Measurements from ENCODE around the gene SMOC2.
"Not testable (repeated sequence)": the region's sequence is repeated elsewhere in the genome, so short reads cannot be mapped to it uniquely, and the experiment has no call there.

SMOC2 gene

GRCh38 chr6:168573276-168573835, 132.4 kb downstream of the SMOC2 start:
- not testable (repeated sequence) for H3K4me1 ChIP-seq (ENCODE audit: control insufficient read depth, insufficient read depth, low read length); DNase-seq (ENCODE audit: low read depth, low spot score); H3K27me3 ChIP-seq (ENCODE audit: control insufficient read depth, insufficient read depth, low read length); H3K27ac ChIP-seq (ENCODE audit: low read length); H3K9me3 ChIP-seq (ENCODE audit: control insufficient read depth, insufficient read depth, low read length); H3K36me3 ChIP-seq (ENCODE audit: control insufficient read depth, insufficient read depth, low read length); H3K4me3 ChIP-seq (ENCODE audit: low read length)
- no CpG with 5 or more reads among the region's 28 CpGs for WGBS (ENCODE audit: insufficient coverage, insufficient read length)

DNA sequence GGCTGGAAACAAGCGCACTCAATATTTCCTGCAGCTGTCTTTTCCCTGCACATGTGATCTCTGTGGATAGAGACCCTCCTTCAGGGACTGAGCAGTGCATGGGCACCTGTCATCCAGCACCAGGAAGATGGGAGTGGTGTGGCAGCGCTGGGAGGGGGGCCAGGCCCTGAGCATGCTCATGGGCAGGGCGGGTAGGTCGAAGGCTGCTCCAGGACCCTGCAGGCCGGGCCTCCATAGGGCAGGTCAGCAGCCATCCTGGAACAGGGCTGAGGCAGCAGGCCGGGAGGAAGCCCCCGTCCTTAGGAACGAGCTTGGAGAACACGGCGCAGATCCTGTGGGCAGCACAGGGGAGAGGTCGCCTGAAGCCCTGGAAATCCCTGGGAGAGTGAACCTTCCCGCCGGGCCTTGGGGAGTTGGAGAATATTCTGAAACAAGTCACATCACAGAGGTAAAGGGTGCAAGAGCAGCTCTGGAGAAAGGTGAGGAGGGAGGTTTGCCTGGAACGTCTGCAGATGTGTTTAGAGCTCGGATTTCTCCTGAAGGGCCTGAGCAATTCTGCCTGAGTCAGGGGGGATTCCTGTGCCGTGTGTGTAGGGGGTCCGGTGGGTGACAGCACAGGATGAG, 133.2 kb downstream of the SMOC2 start:
- H3K4me3 ChIP-seq (ENCODE audit: low read length), result no peak overlapping the region
- no CpG with 5 or more reads among the region's 17 CpGs for WGBS (ENCODE audit: insufficient coverage, insufficient read length)
- H3K27ac ChIP-seq (ENCODE audit: low read length), result no peak overlapping the region
- no peak for DNase-seq (ENCODE audit: low read depth, low spot score)
- H3K4me1 ChIP-seq (ENCODE audit: control insufficient read depth, insufficient read depth, low read length), result no peaks in the 10 kb centered on the region; the same call in 1 of the 2 replicates
- H3K36me3 ChIP-seq (ENCODE audit: control insufficient read depth, insufficient read depth, low read length), result no peaks in the 10 kb centered on the region
- H3K27me3 ChIP-seq (ENCODE audit: control insufficient read depth, insufficient read depth, low read length), result no peaks in the 10 kb centered on the region
- H3K9me3 ChIP-seq (ENCODE audit: control insufficient read depth, insufficient read depth, low read length), result no peaks in the 10 kb centered on the region

DNA sequence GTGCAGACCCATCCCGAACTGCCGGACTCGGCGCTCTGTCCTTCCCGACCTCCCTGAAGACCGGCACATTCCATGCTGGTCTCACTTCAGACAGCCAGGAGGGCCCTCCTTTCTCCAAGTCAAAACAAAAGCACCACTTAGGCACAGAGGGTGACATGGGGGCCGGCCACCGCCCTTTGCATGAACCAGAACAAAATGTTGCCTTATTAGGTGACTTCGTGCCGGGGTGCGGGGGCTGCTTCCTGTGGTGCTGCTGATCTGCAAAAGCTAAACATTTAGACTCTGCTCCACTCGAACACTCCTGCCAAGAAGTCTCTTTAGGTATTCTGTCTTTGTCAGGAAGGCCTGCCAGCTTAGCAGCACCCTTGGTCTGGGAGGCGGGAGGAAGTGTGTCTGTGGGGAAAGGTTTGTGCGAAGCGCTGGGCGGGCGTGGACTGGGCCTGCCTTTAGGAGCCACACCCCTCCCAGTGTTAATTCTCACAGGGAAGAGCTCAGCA, 133.8 kb downstream of the SMOC2 start:
- H3K9me3 ChIP-seq (ENCODE audit: control insufficient read depth, insufficient read depth, low read length), result no peaks in the 10 kb centered on the region
- no peak for DNase-seq (ENCODE audit: low read depth, low spot score)

DNA sequence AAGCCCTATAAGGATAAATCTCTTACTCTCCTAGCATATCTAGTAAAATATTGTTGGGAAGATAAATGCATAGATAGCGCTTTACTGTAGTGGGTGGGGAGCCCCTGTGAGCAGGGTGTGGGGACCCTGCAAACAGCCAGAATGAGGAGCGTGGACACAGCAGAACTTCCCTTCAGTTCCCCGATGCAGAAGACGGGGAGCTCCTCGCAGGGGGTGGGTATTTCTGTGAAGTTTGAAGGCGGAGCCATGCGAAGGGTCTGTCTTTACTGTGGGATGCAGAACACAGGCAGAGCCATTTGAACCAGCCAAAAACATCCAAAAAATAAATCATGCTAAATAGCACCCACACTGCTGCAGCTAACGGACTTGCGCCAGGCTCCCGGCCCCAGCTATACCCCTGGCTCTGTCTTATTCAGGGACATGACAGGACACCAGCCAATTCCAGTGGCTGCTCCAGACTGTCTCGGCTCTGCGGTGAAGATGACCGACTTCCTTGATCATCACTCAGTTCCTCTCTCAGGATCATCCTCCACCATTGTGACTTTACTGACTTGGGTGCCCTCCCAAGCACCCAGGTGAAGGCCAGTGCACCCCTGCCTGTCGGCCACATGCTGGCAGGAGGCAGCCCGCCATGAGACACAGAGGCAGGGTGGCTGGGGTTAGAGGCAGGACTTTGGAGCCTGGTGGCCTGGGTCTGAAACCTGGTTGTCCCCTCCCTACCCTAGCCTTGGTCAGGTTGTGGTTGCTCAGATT, 134.5 kb downstream of the SMOC2 start:
- Histone ChIP-seq H3K27me3 (ENCODE audit: control insufficient read depth, insufficient read depth, low read length) (no peaks in the 10 kb centered on the region), H3K4me1 (ENCODE audit: control insufficient read depth, insufficient read depth, low read length) (no peaks in the 10 kb centered on the region; the same call in 1 of the 2 replicates), H3K4me3 (ENCODE audit: low read length) (no peak overlapping the region), H3K9me3 (ENCODE audit: control insufficient read depth, insufficient read depth, low read length) (no peaks in the 10 kb centered on the region), H3K27ac (ENCODE audit: low read length) (no peak overlapping the region), H3K36me3 (ENCODE audit: control insufficient read depth, insufficient read depth, low read length) (no peaks in the 10 kb centered on the region)
- WGBS (ENCODE audit: insufficient coverage, insufficient read length), result no CpG with 5 or more reads among the region's 15 CpGs
- no peak for DNase-seq (ENCODE audit: low read depth, low spot score)

More for the DNA sequence above, 133.8 kb downstream of the SMOC2 start:
- H3K4me3 ChIP-seq (ENCODE audit: low read length), result no peak overlapping the region
- no peaks in the 10 kb centered on the region; the same call in 1 of the 2 replicates for H3K4me1 ChIP-seq (ENCODE audit: control insufficient read depth, insufficient read depth, low read length)
- H3K27ac ChIP-seq (ENCODE audit: low read length), result no peak overlapping the region
- no CpG with 5 or more reads among the region's 17 CpGs for WGBS (ENCODE audit: insufficient coverage, insufficient read length)
- no peaks in the 10 kb centered on the region for H3K36me3 ChIP-seq (ENCODE audit: control insufficient read depth, insufficient read depth, low read length)
- H3K27me3 ChIP-seq (ENCODE audit: control insufficient read depth, insufficient read depth, low read length), result no peaks in the 10 kb centered on the region

DNA sequence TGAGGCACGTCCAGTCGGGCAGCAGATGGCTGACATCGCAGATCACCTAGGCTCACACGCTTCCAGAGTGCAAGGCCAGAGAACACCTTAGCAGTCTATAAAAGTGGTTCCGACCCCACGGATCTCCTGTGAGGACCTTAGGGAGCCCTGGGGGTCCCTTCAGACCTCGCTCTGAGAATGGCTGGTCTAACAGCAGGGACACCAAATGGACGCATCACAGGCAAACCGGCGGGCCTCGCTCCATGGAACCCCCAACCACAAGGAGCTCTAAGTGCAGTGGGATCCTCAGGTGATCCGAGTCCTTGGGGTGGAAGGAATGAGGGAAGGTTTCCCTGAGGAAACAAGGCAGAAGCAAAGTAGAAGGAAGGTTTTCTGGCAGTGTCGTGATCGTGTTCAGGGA, 135.4 kb downstream of the SMOC2 start:
- no peak for DNase-seq (ENCODE audit: low read depth, low spot score)
- H3K27me3 ChIP-seq (ENCODE audit: control insufficient read depth, insufficient read depth, low read length), result no peaks in the 10 kb centered on the region
- H3K4me3 ChIP-seq (ENCODE audit: low read length), result no peak overlapping the region
- H3K4me1 ChIP-seq (ENCODE audit: control insufficient read depth, insufficient read depth, low read length), result no peaks in the 10 kb centered on the region; the same call in 1 of the 2 replicates
- H3K9me3 ChIP-seq (ENCODE audit: control insufficient read depth, insufficient read depth, low read length), result no peaks in the 10 kb centered on the region
- WGBS (ENCODE audit: insufficient coverage, insufficient read length), result no CpG with 5 or more reads among the region's 14 CpGs
- no peak overlapping the region for H3K27ac ChIP-seq (ENCODE audit: low read length)
- no peaks in the 10 kb centered on the region for H3K36me3 ChIP-seq (ENCODE audit: control insufficient read depth, insufficient read depth, low read length)

GRCh38 chr6:168577496-168577895, 136.5 kb downstream of the SMOC2 start:
- no peaks in the 10 kb centered on the region for H3K27me3 ChIP-seq (ENCODE audit: control insufficient read depth, insufficient read depth, low read length)

GRCh38 chr6:168578036-168578435, 137.1 kb downstream of the SMOC2 start:
- no CpG with 5 or more reads among the region's 8 CpGs for WGBS (ENCODE audit: insufficient coverage, insufficient read length)
- no peaks in the 10 kb centered on the region; the same call in 1 of the 2 replicates for H3K4me1 ChIP-seq (ENCODE audit: control insufficient read depth, insufficient read depth, low read length)
- no peaks in the 10 kb centered on the region for H3K9me3 ChIP-seq (ENCODE audit: control insufficient read depth, insufficient read depth, low read length)
- no peak for DNase-seq (ENCODE audit: low read depth, low spot score)
- no peaks in the 10 kb centered on the region for H3K36me3 ChIP-seq (ENCODE audit: control insufficient read depth, insufficient read depth, low read length)
- no peak overlapping the region for H3K4me3 ChIP-seq (ENCODE audit: low read length)
- H3K27ac ChIP-seq (ENCODE audit: low read length), result no peak overlapping the region
- H3K27me3 ChIP-seq (ENCODE audit: control insufficient read depth, insufficient read depth, low read length), result no peaks in the 10 kb centered on the region

More at GRCh38 chr6:168577496-168577895, 136.5 kb downstream of the SMOC2 start:
- no peak overlapping the region for H3K27ac ChIP-seq (ENCODE audit: low read length)
- no peak overlapping the region for H3K4me3 ChIP-seq (ENCODE audit: low read length)
- no peaks in the 10 kb centered on the region for H3K36me3 ChIP-seq (ENCODE audit: control insufficient read depth, insufficient read depth, low read length)
- no CpG with 5 or more reads among the region's 9 CpGs for WGBS (ENCODE audit: insufficient coverage, insufficient read length)
- DNase-seq (ENCODE audit: low read depth, low spot score), result no peak
- no peaks in the 10 kb centered on the region for H3K9me3 ChIP-seq (ENCODE audit: control insufficient read depth, insufficient read depth, low read length)
- no peaks in the 10 kb centered on the region; the same call in 1 of the 2 replicates for H3K4me1 ChIP-seq (ENCODE audit: control insufficient read depth, insufficient read depth, low read length)

DNA sequence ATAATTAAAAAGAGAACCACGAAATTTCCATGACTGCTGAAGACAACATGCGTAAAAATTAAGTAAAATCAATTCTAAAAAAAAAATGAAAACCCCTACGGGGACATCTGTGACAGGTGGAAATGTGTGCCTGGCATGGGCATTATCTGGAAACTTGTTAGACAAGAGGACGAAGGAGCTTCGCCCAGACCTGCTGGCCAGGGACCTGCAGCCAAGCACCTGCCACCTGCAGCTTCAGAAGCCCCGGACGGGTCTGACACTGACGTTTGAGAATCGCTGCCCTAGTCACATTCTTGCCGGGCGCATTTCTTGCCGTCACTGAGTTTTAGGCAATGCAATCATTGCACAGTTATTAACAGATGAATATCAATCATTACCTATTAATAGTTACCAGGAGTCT, 140.3 kb downstream of the SMOC2 start:
- Histone ChIP-seq H3K27me3 (ENCODE audit: control insufficient read depth, insufficient read depth, low read length) (no peaks in the 10 kb centered on the region), H3K36me3 (ENCODE audit: control insufficient read depth, insufficient read depth, low read length) (no peaks in the 10 kb centered on the region), H3K27ac (ENCODE audit: low read length) (no peak overlapping the region), H3K9me3 (ENCODE audit: control insufficient read depth, insufficient read depth, low read length) (no peaks in the 10 kb centered on the region), H3K4me3 (ENCODE audit: low read length) (no peak overlapping the region), H3K4me1 (ENCODE audit: control insufficient read depth, insufficient read depth, low read length) (no peaks in the 10 kb centered on the region)
- no CpG with 5 or more reads among the region's 12 CpGs for WGBS (ENCODE audit: insufficient coverage, insufficient read length)
- DNase-seq (ENCODE audit: low read depth, low spot score), result no peak

GRCh38 chr6:168581706-168582105, 140.7 kb downstream of the SMOC2 start:
- no peak for DNase-seq (ENCODE audit: low read depth, low spot score)
- H3K9me3 ChIP-seq (ENCODE audit: control insufficient read depth, insufficient read depth, low read length), result no peaks in the 10 kb centered on the region
- H3K36me3 ChIP-seq (ENCODE audit: control insufficient read depth, insufficient read depth, low read length), result no peaks in the 10 kb centered on the region
- H3K27me3 ChIP-seq (ENCODE audit: control insufficient read depth, insufficient read depth, low read length), result no peaks in the 10 kb centered on the region
- H3K4me3 ChIP-seq (ENCODE audit: low read length), result no peak overlapping the region
- WGBS (ENCODE audit: insufficient coverage, insufficient read length), result no CpG with 5 or more reads among the region's 9 CpGs
- H3K4me1 ChIP-seq (ENCODE audit: control insufficient read depth, insufficient read depth, low read length), result no peaks in the 10 kb centered on the region
- H3K27ac ChIP-seq (ENCODE audit: low read length), result no peak overlapping the region

- H3K9me3 ChIP-seq (ENCODE audit: control insufficient read depth, insufficient read depth, low read length), result no peaks in the 10 kb centered on the region
- no CpG with 5 or more reads among the region's 21 CpGs for WGBS (ENCODE audit: insufficient coverage, insufficient read length)
- H3K27ac ChIP-seq (ENCODE audit: low read length), result no peak overlapping the region
- H3K27me3 ChIP-seq (ENCODE audit: control insufficient read depth, insufficient read depth, low read length), result no peaks in the 10 kb centered on the region
- no peaks in the 10 kb centered on the region for H3K4me1 ChIP-seq (ENCODE audit: control insufficient read depth, insufficient read depth, low read length)
- no peak for DNase-seq (ENCODE audit: low read depth, low spot score)
- H3K4me3 ChIP-seq (ENCODE audit: low read length), result no peak overlapping the region
- H3K36me3 ChIP-seq (ENCODE audit: control insufficient read depth, insufficient read depth, low read length), result no peaks in the 10 kb centered on the region
Measured at GRCh38 chr6:168582571-168582981, 141.6 kb downstream of the SMOC2 start.
